GM21723 (cell line): ENCODE data around the gene PTGES3.

Source experiments
- ATAC-seq: cut with Tn5 transposase; IDR thresholded peaks from one replicate; pipeline ENCODE4 v1.9.1; 2021; ENCODE audit warnings: mild to moderate bottlenecking, moderate library complexity; ENCODE audit not compliant: unreplicated experiment

PTGES3 gene

GRCh38 chr12:56630180-56630632 is 57.9 kb downstream of the PTGES3 start, which contains the start of gene BAZ2A:
TSS of gene BAZ2A (minus strand) at chr12:56630326. CDS start at chr12:56617530, 12,796 bp downstream.
- peak; percentile 60 for ATAC-seq

- ATAC-seq = peak; percentile 10
These were observed 58.5 kb downstream of the PTGES3 start for GRCh38 chr12:56629459-56630179.

DNA sequence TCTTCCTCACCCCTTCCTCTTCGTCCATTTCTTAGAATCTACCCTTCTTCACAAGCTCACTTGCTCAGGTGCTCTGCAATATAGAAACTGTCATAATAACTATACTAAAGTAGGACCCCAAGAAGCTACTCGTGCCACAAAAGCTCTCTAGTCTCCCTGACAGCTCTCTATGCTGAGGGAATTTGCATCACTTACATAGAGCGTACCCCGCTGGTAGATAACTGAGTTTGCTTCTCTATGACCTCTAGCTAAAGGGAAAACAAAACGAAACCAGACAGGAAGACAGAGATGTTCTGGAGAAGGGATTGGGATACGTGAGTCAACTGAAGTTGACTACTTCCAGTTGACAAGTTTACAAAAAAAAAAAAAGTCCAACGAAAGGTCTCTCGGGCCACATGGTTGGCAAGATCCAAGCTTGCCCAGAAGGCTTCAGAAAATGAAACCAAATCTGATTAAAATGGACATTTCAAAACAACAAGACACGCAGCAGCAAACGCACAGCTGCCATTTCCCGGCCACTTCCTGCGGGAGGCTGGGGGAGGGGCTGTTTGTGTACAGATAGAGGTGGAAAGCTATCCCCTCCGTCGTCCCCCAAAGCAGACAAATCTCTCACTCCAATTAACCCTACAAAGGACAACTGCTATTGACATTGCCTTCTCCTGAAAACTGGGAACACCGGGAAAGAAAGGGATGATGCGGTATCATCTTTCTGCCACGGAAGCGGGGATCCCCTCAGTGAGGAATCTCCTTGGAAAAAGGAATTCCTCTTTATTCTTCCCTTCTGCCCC is 59.2 kb downstream of the PTGES3 start:
- ATAC-seq = no peak

DNA sequence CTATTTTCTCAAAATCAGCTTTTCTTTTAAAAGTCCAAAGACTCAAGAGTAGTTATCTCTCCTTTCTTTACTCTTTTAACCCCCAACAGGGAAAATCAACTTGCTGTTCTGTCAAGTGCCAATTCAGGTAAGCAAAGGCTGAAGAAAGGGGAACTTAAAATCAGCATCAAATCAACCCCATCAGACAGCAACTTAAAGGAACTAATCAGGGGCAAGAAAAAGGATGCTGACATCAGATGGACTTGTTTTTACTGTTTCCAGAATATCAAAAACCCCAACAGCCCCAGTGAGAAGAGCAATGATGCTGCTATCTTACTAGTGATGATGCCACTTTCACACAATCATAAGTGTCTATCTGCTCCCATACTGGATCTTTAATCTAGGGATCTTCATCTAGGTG is 61.4 kb downstream of the PTGES3 start:
- ATAC-seq = no peak

DNA sequence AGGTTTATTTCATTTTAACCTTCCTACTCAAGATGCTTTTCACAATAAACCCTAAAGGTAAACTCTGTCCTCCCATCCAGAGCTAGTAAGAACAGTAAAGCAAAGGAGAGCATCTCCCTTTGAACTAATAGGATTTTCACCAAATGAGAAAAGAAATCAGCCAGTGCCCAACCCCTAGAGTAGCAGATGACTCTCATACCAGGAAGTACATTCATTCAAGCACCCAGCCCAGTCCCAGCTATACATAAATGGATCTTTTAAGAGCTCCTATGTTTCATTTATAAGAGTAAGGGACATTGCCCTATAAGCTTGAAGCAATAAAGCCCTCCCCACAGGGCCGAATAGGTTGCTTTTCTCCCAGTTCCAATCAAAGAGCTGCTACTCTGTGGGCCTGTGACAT is 65.5 kb downstream of the PTGES3 start:
- no peak for ATAC-seq

- ATAC-seq = no peak
These were observed 71.2 kb downstream of the PTGES3 start for GRCh38 chr12:56616925-56617324.

- ATAC-seq = no peak
These were observed 71.8 kb downstream of the PTGES3 start for GRCh38 chr12:56616244-56616643.

- ATAC-seq = no peak
These were observed 73.5 kb downstream of the PTGES3 start for GRCh38 chr12:56614627-56615026.
